ENCODE results near the gene PLXND1.

The PLXND1 gene

GRCh38 chr3:129587566-129588210 lies 18.8 kb downstream of the PLXND1 start:
- Histone ChIP-seq H3K4me1 (ENCODE audit: insufficient read depth, low read length) (peaks cover 14% of the 10 kb centered on the region), H4K20me1 (ENCODE audit: insufficient read depth, low read length) (peaks cover 59% of the 10 kb centered on the region), H3K4me3 (ENCODE audit: low read depth in 1 of 2, low read length in 2 of 2) (no peak overlapping the region), H2AFZ (ENCODE audit: low read depth, low read length) (no peak overlapping the region), H3K27me3 (ENCODE audit: insufficient read depth, low read length, poor library complexity) (no peaks in the 10 kb centered on the region), H3K79me2 (ENCODE audit: insufficient read depth, low read length) (peaks cover 85% of the 10 kb centered on the region), H3K36me3 (ENCODE audit: insufficient read depth, low read length) (peaks cover 95% of the 10 kb centered on the region), H3K27ac (ENCODE audit: low read length) (peak overlapping the region; percentile 30; the same call in 1 of the 2 replicates), H3K4me2 (ENCODE audit: insufficient read depth, low read length) (no peak overlapping the region), H3K9me3 (ENCODE audit: insufficient read depth, low read length, severe bottlenecking) (no peaks in the 10 kb centered on the region), H3K9ac (ENCODE audit: low read depth, low read length) (no peak overlapping the region)
- no peak for DNase-seq
- ATAC-seq (ENCODE audit: insufficient read depth, low read depth): no peak
- no peak for TF ChIP-seq EZH2 (IDR thresholded peaks at IDR 0.05; ENCODE audit: borderline replicate concordance, low read depth, low read length, severe bottlenecking)

GRCh38 chr3:129586746-129587430 lies 19.6 kb downstream of the PLXND1 start:
- Histone ChIP-seq H3K27ac (ENCODE audit: low read length) (peak overlapping the region; percentile 30; the same call in 1 of the 2 replicates), H2AFZ (ENCODE audit: low read depth, low read length) (no peak overlapping the region), H3K36me3 (ENCODE audit: insufficient read depth, low read length) (peaks cover 100% of the 10 kb centered on the region), H3K9ac (ENCODE audit: low read depth, low read length) (no peak overlapping the region), H3K4me1 (ENCODE audit: insufficient read depth, low read length) (peaks cover 6% of the 10 kb centered on the region), H3K27me3 (ENCODE audit: insufficient read depth, low read length, poor library complexity) (no peaks in the 10 kb centered on the region), H4K20me1 (ENCODE audit: insufficient read depth, low read length) (peaks cover 65% of the 10 kb centered on the region), H3K4me3 (ENCODE audit: low read depth in 1 of 2, low read length in 2 of 2) (no peak overlapping the region), H3K79me2 (ENCODE audit: insufficient read depth, low read length) (peaks cover 81% of the 10 kb centered on the region), H3K4me2 (ENCODE audit: insufficient read depth, low read length) (no peak overlapping the region), H3K9me3 (ENCODE audit: insufficient read depth, low read length, severe bottlenecking) (no peaks in the 10 kb centered on the region)
- no peak for ATAC-seq (ENCODE audit: insufficient read depth, low read depth)
- no peak for TF ChIP-seq CTCF (IDR thresholded peaks at IDR 0.05; ENCODE audit: borderline replicate concordance, extremely low read depth, low read length, poor library complexity, severe bottlenecking)
- no peak for TF ChIP-seq EZH2 (IDR thresholded peaks at IDR 0.05; ENCODE audit: borderline replicate concordance, low read depth, low read length, severe bottlenecking)
- no peak for DNase-seq

GRCh38 chr3:129585949-129586657 lies 20.4 kb downstream of the PLXND1 start:
- ATAC-seq (ENCODE audit: insufficient read depth, low read depth) (no peak), DNase-seq (no peak)
- Histone ChIP-seq H3K9me3 (ENCODE audit: insufficient read depth, low read length, severe bottlenecking) (no peaks in the 10 kb centered on the region), H3K79me2 (ENCODE audit: insufficient read depth, low read length) (peaks cover 75% of the 10 kb centered on the region), H3K4me1 (ENCODE audit: insufficient read depth, low read length) (no peaks in the 10 kb centered on the region), H2AFZ (ENCODE audit: low read depth, low read length) (no peak overlapping the region), H3K27ac (ENCODE audit: low read length) (no peak overlapping the region), H3K36me3 (ENCODE audit: insufficient read depth, low read length) (peaks cover 100% of the 10 kb centered on the region), H3K4me2 (ENCODE audit: insufficient read depth, low read length) (no peak overlapping the region), H4K20me1 (ENCODE audit: insufficient read depth, low read length) (peaks cover 68% of the 10 kb centered on the region), H3K9ac (ENCODE audit: low read depth, low read length) (no peak overlapping the region), H3K4me3 (ENCODE audit: low read depth in 1 of 2, low read length in 2 of 2) (no peak overlapping the region), H3K27me3 (ENCODE audit: insufficient read depth, low read length, poor library complexity) (no peaks in the 10 kb centered on the region)
- TF ChIP-seq CTCF (IDR thresholded peaks at IDR 0.05; ENCODE audit: borderline replicate concordance, extremely low read depth, low read length, poor library complexity, severe bottlenecking) (no peak), EZH2 (IDR thresholded peaks at IDR 0.05; ENCODE audit: borderline replicate concordance, low read depth, low read length, severe bottlenecking) (no peak)

DNA sequence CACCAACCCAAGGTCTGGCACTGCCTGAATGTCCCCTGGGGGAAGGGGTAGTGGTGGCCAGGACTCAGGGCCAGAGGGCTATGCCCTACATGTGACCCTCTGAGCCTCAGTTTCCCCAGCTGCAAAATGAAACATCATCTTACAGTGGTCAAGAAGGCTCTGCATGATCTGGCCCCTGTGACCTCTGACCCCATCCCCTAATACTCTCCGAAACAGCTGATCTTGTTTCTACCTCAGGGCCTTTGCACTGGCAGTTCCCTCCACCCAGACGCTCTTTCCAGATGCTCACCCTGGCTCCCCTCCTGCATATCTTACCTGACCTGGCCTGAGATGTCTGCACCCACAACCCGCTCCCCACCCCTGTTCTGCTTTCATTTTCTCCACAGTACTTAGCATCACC lies 21.8 kb downstream of the PLXND1 start:
- no peak overlapping the region for H3K4me3 ChIP-seq (ENCODE audit: low read depth in 1 of 2, low read length in 2 of 2)
- no peaks in the 10 kb centered on the region for H3K27me3 ChIP-seq (ENCODE audit: insufficient read depth, low read length, poor library complexity)
- ATAC-seq (ENCODE audit: insufficient read depth, low read depth): no peak
- H4K20me1 ChIP-seq (ENCODE audit: insufficient read depth, low read length): peaks cover 68% of the 10 kb centered on the region
- H3K4me1 ChIP-seq (ENCODE audit: insufficient read depth, low read length): peaks cover 6% of the 10 kb centered on the region
- H3K79me2 ChIP-seq (ENCODE audit: insufficient read depth, low read length): peaks cover 67% of the 10 kb centered on the region
- no peak overlapping the region for H3K4me2 ChIP-seq (ENCODE audit: insufficient read depth, low read length)
- no peak overlapping the region for H3K9ac ChIP-seq (ENCODE audit: low read depth, low read length)
- H2AFZ ChIP-seq (ENCODE audit: low read depth, low read length): no peak overlapping the region
- H3K36me3 ChIP-seq (ENCODE audit: insufficient read depth, low read length): peaks cover 100% of the 10 kb centered on the region
- no peak for TF ChIP-seq CTCF (IDR thresholded peaks at IDR 0.05; ENCODE audit: borderline replicate concordance, extremely low read depth, low read length, poor library complexity, severe bottlenecking)
- no peak for TF ChIP-seq EZH2 (IDR thresholded peaks at IDR 0.05; ENCODE audit: borderline replicate concordance, low read depth, low read length, severe bottlenecking)
- H3K27ac ChIP-seq (ENCODE audit: low read length): no peak overlapping the region
- no peak for DNase-seq
- H3K9me3 ChIP-seq (ENCODE audit: insufficient read depth, low read length, severe bottlenecking): no peaks in the 10 kb centered on the region
